A549 (cell line): ENCODE data around the gene ASZ1.

Source experiments
- CEBPB ChIP-seq, 2 experiments: fragments of >200 bp in 1 of 2; sonication (Bioruptor Twin) in 1 of 2; formaldehyde crosslinking in 1 of 2; IDR thresholded peaks; 2 replicates each; pipeline ENCODE4 v1.6.1; 2012 to 2016
- CTCF ChIP-seq: fragments of >200 bp; sonication (Bioruptor Twin); formaldehyde crosslinking; IDR thresholded peaks from 3 replicates; pipeline ENCODE4 v1.5.1; 2016
- EP300 ChIP-seq, 2 experiments: fragments of >200 bp; sonication (Bioruptor Twin); formaldehyde crosslinking; IDR thresholded peaks; 2 replicates in 1 of 2; 3 replicates in 1 of 2; pipeline ENCODE4 v1.6.1; 2016 to 2017
- ESRRA ChIP-seq: fragments of 150-350 bp; IDR thresholded peaks from 2 replicates; pipeline ENCODE4 v1.6.1; 2014; ENCODE audit warnings: mild to moderate bottlenecking, low read length, borderline replicate concordance
- FOSB ChIP-seq: fragments of 250-450 bp; sonication (Bioruptor Pico); IDR thresholded peaks from 2 replicates; pipeline ENCODE4 v1.5.0; 2020; ENCODE audit warnings: mild to moderate bottlenecking, moderate library complexity
- GATA3 ChIP-seq: IDR thresholded peaks from 2 replicates; pipeline ENCODE4 v1.6.1; 2012; ENCODE audit warnings: borderline replicate concordance
- MYC ChIP-seq: IDR thresholded peaks from 2 replicates; pipeline ENCODE4 v1.6.1; 2012; ENCODE audit warnings: mild to moderate bottlenecking, inconsistent platforms, low read length, improper control_type of control experiment, borderline replicate concordance
- POLR2A ChIP-seq: IDR thresholded peaks from 2 replicates; pipeline ENCODE4 v1.6.1; 2012; ENCODE audit warnings: mild to moderate bottlenecking, low read length
- RAD21 ChIP-seq, 2 experiments: fragments of >200 bp in 1 of 2; sonication (Bioruptor Twin) in 1 of 2; formaldehyde crosslinking in 1 of 2; IDR thresholded peaks in 1 of 2; conservative IDR thresholded peaks in 1 of 2; 2 replicates in 1 of 2; 3 replicates in 1 of 2; pipeline ENCODE4 v1.6.1; 2012 to 2018; ENCODE audit warnings: inconsistent platforms in 1 of 2
- RCOR1 ChIP-seq: fragments of 150-350 bp; IDR thresholded peaks from 2 replicates; pipeline ENCODE4 v1.6.1; 2014; ENCODE audit warnings: antibody characterized with exemption, low read length, low read depth
- REST ChIP-seq: fragments of 200-600 bp; sonication (generic); IDR thresholded peaks from 2 replicates; pipeline ENCODE4 v1.6.1; 2016; ENCODE audit warnings: antibody characterized with exemption, mild to moderate bottlenecking, moderate library complexity
- RFX5 ChIP-seq: fragments of 450-650 bp; IDR thresholded peaks from 2 replicates; pipeline ENCODE4 v1.7.1; 2014; ENCODE audit warnings: antibody characterized with exemption, mild to moderate bottlenecking, moderate library complexity

- TF ChIP-seq EP300 (IDR thresholded peaks at IDR 0.05) = no peak
- TF ChIP-seq POLR2A = no peak
- no peak for TF ChIP-seq RCOR1
- TF ChIP-seq RFX5 = no peak
- TF ChIP-seq FOSB = no peak
- TF ChIP-seq CEBPB (IDR thresholded peaks at IDR 0.05) = no peak
- no peak for TF ChIP-seq MYC
- no peak for TF ChIP-seq RAD21 (conservative IDR thresholded peaks at IDR 0.05 in 1 of 2, IDR thresholded peaks at IDR 0.05 in 1 of 2)
- TF ChIP-seq CTCF = no peak
- no peak for TF ChIP-seq GATA3
- no peak for TF ChIP-seq REST
- TF ChIP-seq ESRRA = no peak
Measured at GRCh38 chr7:117446220-117446815, 19.0 kb upstream of the ASZ1 start.
